Stimulated activated CD8-positive, alpha-beta memory T cell treated with anti-CD3 and anti-CD28 coated beads, Interleukin-15, amount 100 ng/mL, for 48 hours (primary cell): ENCODE measurements around the gene ETNK2.

ENCODE experiments used
- DNase-seq, 2 donors: peaks; one replicate each; pipeline ENCODE4 v3.0.0-alpha.2; 2020; ENCODE audit warnings: low read depth in 2 of 2

Gene ETNK2

GRCh38 chr1:204126386-204126785 lies 25.5 kb downstream of the ETNK2 start:
- DNase-seq, result no peak

GRCh38 chr1:204125759-204126351 lies 26.0 kb downstream of the ETNK2 start:
- no peak for DNase-seq

- no peak for DNase-seq
These were observed 27.2 kb downstream of the ETNK2 start for GRCh38 chr1:204124639-204125038.

GRCh38 chr1:204123376-204123775 lies 28.5 kb downstream of the ETNK2 start:
- DNase-seq, result no peak

GRCh38 chr1:204121840-204122555 lies 29.8 kb downstream of the ETNK2 start:
- no peak for DNase-seq

GRCh38 chr1:204116539-204116938 lies 35.3 kb downstream of the ETNK2 start:
- no peak for DNase-seq

- no peak for DNase-seq
These were observed 36.7 kb downstream of the ETNK2 start for GRCh38 chr1:204115116-204115515.

- no peak for DNase-seq
These were observed 37.2 kb downstream of the ETNK2 start for GRCh38 chr1:204114606-204115005.

GRCh38 chr1:204113896-204114295 lies 37.9 kb downstream of the ETNK2 start:
- no peak for DNase-seq

GRCh38 chr1:204112876-204113730 lies 38.7 kb downstream of the ETNK2 start:
- DNase-seq, result no peak

GRCh38 chr1:204110894-204111633 lies 40.8 kb downstream of the ETNK2 start:
- no peak for DNase-seq

- no peak for DNase-seq
These were observed 43.3 kb downstream of the ETNK2 start for GRCh38 chr1:204108312-204109141.

GRCh38 chr1:204107892-204108291 lies 44.0 kb downstream of the ETNK2 start:
- no peak for DNase-seq

GRCh38 chr1:204106825-204107224 lies 45.0 kb downstream of the ETNK2 start:
- DNase-seq, result no peak

- no peak for DNase-seq
These were observed 46.7 kb downstream of the ETNK2 start for GRCh38 chr1:204105131-204105515.

GRCh38 chr1:204104331-204105130 lies 47.3 kb downstream of the ETNK2 start:
- peak in 1 of 2 donors; percentile 22 for DNase-seq

GRCh38 chr1:204103431-204103741 lies 48.5 kb downstream of the ETNK2 start:
- no peak for DNase-seq

- peak in 1 of 2 donors; percentile 13 for DNase-seq
These were observed 49.0 kb downstream of the ETNK2 start for GRCh38 chr1:204102739-204103430.

GRCh38 chr1:204102029-204102611 lies 49.7 kb downstream of the ETNK2 start:
- DNase-seq, result peak in 1 of 2 donors; percentile 19
